ENCODE results near the gene RING1. TPM values are rescaled to one million over a fixed set of nuclear protein-coding genes. Genes with fewer than 3 reads are reported as not detected.

Gene RING1
- total RNA-seq, 1 experiment from 2014 or later, result 48.3 TPM

DNA sequence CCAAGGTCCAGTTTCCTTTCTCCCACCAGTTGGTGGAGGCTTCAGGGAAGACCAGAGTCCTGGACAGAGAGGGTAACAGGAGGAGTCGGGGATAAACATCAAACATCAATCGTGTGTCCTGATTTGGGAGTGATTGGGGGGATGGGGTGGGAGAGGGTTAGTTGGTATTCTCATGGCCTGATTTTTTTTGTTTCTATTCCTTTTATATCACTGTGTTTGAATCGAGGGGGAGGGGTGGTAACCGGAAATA, 4.2 kb upstream of the RING1 start:
- no TSS peak for BruUV-seq (replicated peaks)
- Mint-ChIP-seq H3K27me3 (ENCODE audit: insufficient read depth, unreplicated experiment) (no peaks in the 10 kb centered on the region), H3K27ac (ENCODE audit: low read depth, unreplicated experiment) (peak overlapping the region; percentile 85), H3K4me3 (ENCODE audit: unreplicated experiment) (peak overlapping the region; percentile 81), H3K9me3 (ENCODE audit: unreplicated experiment) (no peaks in the 10 kb centered on the region), H3K36me3 (ENCODE audit: insufficient read depth, unreplicated experiment) (peaks cover 29% of the 10 kb centered on the region), H3K4me1 (ENCODE audit: insufficient read depth, unreplicated experiment) (peaks cover 57% of the 10 kb centered on the region)
- POLR2A ChIA-PET, result interaction anchor here (1.0 to 2.4 kb wide), 4 partner anchors 9 to 67 kb away, joined by 3 to 19 read pairs (median 8); partner anchors contain the start of genes RPS18 and VPS52
- TF ChIP-seq, protein P1, sequence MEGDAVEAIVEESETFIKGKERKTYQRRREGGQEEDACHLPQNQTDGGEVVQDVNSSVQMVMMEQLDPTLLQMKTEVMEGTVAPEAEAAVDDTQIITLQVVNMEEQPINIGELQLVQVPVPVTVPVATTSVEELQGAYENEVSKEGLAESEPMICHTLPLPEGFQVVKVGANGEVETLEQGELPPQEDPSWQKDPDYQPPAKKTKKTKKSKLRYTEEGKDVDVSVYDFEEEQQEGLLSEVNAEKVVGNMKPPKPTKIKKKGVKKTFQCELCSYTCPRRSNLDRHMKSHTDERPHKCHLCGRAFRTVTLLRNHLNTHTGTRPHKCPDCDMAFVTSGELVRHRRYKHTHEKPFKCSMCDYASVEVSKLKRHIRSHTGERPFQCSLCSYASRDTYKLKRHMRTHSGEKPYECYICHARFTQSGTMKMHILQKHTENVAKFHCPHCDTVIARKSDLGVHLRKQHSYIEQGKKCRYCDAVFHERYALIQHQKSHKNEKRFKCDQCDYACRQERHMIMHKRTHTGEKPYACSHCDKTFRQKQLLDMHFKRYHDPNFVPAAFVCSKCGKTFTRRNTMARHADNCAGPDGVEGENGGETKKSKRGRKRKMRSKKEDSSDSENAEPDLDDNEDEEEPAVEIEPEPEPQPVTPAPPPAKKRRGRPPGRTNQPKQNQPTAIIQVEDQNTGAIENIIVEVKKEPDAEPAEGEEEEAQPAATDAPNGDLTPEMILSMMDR (IDR thresholded peaks at IDR 0.05; ENCODE audit: unreplicated experiment), result no peak
- DNase-seq (ENCODE audit: unreplicated experiment), result no peak
- CTCF ChIA-PET, result interaction anchor here (2.0 kb wide), 1 partner anchor 43 kb away, joined by 7 read pairs; no protein-coding TSS in a partner anchor
- intact Hi-C loops (cut with micrococcal nuclease), result loop anchor here (5.0 kb wide), 1 partner anchor 93 kb away; the partner anchor contains the start of gene RGL2

DNA sequence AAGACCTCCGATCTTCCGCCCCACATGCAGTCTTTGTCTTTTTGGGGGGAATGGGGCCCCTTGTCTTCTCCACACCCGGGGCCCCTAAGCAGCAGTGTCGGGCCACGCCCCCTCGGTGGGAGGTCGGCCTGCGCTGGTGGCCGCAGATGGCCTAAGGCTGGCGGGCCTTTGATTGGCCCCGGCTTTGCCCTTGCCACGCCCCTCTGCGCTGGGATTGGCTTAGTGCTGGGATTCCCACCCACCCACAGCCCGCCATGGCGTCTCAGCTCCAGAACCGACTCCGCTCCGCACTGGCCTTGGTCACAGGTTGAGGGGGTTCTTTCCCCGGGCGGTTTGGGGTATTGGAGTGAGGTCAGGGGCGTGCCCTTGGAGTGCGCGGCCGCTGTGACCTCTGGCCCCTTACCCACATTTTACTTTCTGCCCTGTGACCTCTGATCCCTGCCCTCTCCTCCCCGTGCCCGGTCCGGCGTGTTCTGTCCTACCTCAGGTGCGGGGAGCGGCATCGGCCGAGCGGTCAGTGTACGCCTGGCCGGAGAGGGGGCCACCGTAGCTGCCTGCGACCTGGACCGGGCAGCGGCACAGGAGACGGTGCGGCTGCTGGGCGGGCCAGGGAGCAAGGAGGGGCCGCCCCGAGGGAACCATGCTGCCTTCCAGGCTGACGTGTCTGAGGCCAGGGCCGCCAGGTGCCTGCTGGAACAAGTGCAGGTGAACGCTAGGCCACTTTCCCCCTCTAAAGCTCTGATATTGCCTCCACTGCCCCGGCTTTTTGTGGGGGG, 3.7 kb upstream of the RING1 start, which contains the start of gene HSD17B8:
Gene HSD17B8, plus strand, starts transcription at position 241 of the 776 bp plus-strand sequence. Its CDS starts 14 bp downstream, at position 255.
- peak; percentile 92 for DNase-seq (ENCODE audit: unreplicated experiment)
- Mint-ChIP-seq H3K36me3 (ENCODE audit: insufficient read depth, unreplicated experiment) (peaks cover 29% of the 10 kb centered on the region), H3K9me3 (ENCODE audit: unreplicated experiment) (no peaks in the 10 kb centered on the region), H3K4me3 (ENCODE audit: unreplicated experiment) (peak within 1 kb of the TSS; percentile 98), H3K4me1 (ENCODE audit: insufficient read depth, unreplicated experiment) (peaks cover 57% of the 10 kb centered on the region), H3K27me3 (ENCODE audit: insufficient read depth, unreplicated experiment) (no peaks in the 10 kb centered on the region), H3K27ac (ENCODE audit: low read depth, unreplicated experiment) (peak within 1 kb of the TSS; percentile 85)
- intact Hi-C loops (cut with micrococcal nuclease), result loop anchor here (5.0 kb wide), 1 partner anchor 93 kb away; the partner anchor contains the start of gene RGL2
- TF ChIP-seq, protein P1 (IDR thresholded peaks at IDR 0.05; ENCODE audit: unreplicated experiment), result no peak
- CTCF ChIA-PET, result interaction anchor here (0.6 to 2.0 kb wide), 4 partner anchors 14 to 117 kb away, joined by 3 to 8 read pairs (median 6); no protein-coding TSS in a partner anchor
- POLR2A ChIA-PET, result interaction anchor here (0.6 to 2.4 kb wide), 10 partner anchors 8 to 1009 kb away, joined by 3 to 19 read pairs (median 4); partner anchors contain the start of genes RGL2, RPS18 and VPS52
- no TSS peak for BruUV-seq (replicated peaks)

DNA sequence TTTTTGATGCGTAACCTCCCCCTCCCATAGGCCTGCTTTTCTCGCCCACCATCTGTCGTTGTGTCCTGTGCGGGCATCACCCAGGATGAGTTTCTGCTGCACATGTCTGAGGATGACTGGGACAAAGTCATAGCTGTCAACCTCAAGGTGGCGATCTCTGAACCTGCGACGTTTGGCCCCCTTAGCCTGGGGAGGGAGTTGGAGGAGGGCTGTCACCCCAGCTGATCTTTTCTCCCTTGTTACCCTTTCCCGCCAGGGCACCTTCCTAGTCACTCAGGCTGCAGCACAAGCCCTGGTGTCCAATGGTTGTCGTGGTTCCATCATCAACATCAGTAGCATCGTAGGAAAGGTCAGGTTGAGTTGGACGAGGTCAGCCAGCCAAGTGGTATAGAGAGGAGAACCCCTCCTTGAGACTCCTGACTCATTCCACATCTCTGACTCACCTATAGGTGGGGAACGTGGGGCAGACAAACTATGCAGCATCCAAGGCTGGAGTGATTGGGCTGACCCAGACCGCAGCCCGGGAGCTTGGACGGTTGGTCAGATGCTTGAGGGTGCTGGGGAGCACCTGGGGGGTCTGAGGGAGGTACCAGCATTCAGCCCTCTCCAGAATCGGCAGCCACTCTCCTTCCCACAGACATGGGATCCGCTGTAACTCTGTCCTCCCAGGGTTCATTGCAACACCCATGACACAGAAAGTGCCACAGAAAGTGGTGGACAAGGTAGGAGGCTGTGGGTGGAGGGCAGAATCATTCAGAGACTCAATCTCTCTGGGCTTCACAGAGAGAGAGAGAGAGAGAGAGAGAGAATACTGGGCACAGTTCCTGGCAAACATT, 2.9 kb upstream of the RING1 start:
- BruUV-seq (replicated peaks), result no TSS peak
- TF ChIP-seq, protein P1 (IDR thresholded peaks at IDR 0.05; ENCODE audit: unreplicated experiment), result no peak
- peak overlapping the region; percentile 81 for H3K4me3 Mint-ChIP-seq (ENCODE audit: unreplicated experiment)
- H3K36me3 Mint-ChIP-seq (ENCODE audit: insufficient read depth, unreplicated experiment), result peaks cover 32% of the 10 kb centered on the region
- intact Hi-C loops (cut with micrococcal nuclease), result no loop called here
- DNase-seq (ENCODE audit: unreplicated experiment), result peak; percentile 69
- no peaks in the 10 kb centered on the region for H3K27me3 Mint-ChIP-seq (ENCODE audit: insufficient read depth, unreplicated experiment)
- CTCF ChIA-PET, result interaction anchor here (0.6 to 2.0 kb wide), 5 partner anchors 13 to 118 kb away, joined by 3 to 8 read pairs (median 5); no protein-coding TSS in a partner anchor
- H3K27ac Mint-ChIP-seq (ENCODE audit: low read depth, unreplicated experiment), result peak overlapping the region; percentile 85
- H3K9me3 Mint-ChIP-seq (ENCODE audit: unreplicated experiment), result no peaks in the 10 kb centered on the region
- H3K4me1 Mint-ChIP-seq (ENCODE audit: insufficient read depth, unreplicated experiment), result peaks cover 62% of the 10 kb centered on the region
- POLR2A ChIA-PET, result interaction anchor here (0.6 to 2.4 kb wide), 10 partner anchors 44 to 1010 kb away, joined by 3 to 19 read pairs (median 4); partner anchors contain the start of genes RGL2, RPS18, VPS52 and WDR46

Measured in MCF 10A (cell line).